Sigmoid colon (tissue), 3 donors: ENCODE data around the gene KLHL22.

ENCODE experiments used
- CTCF ChIP-seq, 4 experiments: fragments of 450-650 bp in 3 of 4; fragments of 200-600 bp in 1 of 4; IDR thresholded peaks; one replicate each; pipeline ENCODE4 v1.5.1; 2016 to 2019; ENCODE audit warnings: antibody characterized with exemption in 4 of 4, mild to moderate bottlenecking in 3 of 4, moderate library complexity in 2 of 4
- POLR2A ChIP-seq, 2 donors: fragments of 450-650 bp; IDR thresholded peaks; one replicate each; pipeline ENCODE4 v1.6.1; 2016; ENCODE audit warnings: antibody characterized with exemption in 2 of 2, mild to moderate bottlenecking in 2 of 2, moderate library complexity in 2 of 2

DNA sequence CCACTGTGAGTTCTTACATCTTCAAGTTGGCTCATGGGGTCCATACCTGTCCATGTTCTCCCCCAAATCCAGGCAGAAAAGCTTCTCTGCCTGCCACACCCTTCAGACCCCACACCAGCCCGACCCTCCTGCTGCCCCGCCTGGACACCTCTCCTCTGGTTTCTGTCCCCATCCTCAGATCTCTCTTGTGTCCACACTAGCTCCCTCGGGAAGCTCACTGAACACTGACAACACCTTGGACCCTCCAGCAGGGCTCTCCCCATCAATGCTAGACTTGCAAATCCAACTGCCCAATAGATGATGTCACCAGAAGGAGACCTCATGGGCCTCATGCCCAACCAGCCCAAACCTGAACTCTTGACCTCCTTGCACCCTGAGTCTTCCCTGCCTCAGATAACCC, 60.8 kb downstream of the KLHL22 start:
- TF ChIP-seq POLR2A (IDR thresholded peaks at IDR 0.05) (no peak), CTCF (IDR thresholded peaks at IDR 0.05) (no peak)
